ENCODE results near the gene MDN1. TPM values are rescaled to one million over a fixed set of nuclear protein-coding genes. Genes with fewer than 3 reads are reported as not detected.
A peak's percentile ranks its signal among the peaks of the same experiment; 100 is the strongest.

MDN1 gene
- total RNA-seq, 2 donors from 2014 or later: 85.4 to 145 TPM

GRCh38 chr6:89799756-89800155 lies 19.8 kb downstream of the MDN1 start:
- H3K27ac ChIP-seq (ENCODE audit: low read depth, low read length): no peak overlapping the region
- H3K4me1 Mint-ChIP-seq: peaks cover 18% of the 10 kb centered on the region

GRCh38 chr6:89799096-89799495 lies 20.5 kb downstream of the MDN1 start:
- H3K27ac Mint-ChIP-seq: peak overlapping the region; percentile 92
- H3K27ac ChIP-seq (ENCODE audit: low read depth, low read length): no peak overlapping the region
- 85 to 93% methylated on average over 7 to 8 of the region's 8 CpGs for WGBS, 2 experiments (ENCODE audit: insufficient coverage in 1 of 2, insufficient read length in 1 of 2)

More at GRCh38 chr6:89799756-89800155, 19.8 kb downstream of the MDN1 start:
- peaks cover 59% of the 10 kb centered on the region for H3K36me3 ChIP-seq (ENCODE audit: control insufficient read depth, insufficient read depth, low read length)
- Mint-ChIP-seq H3K27me3 (ENCODE audit: insufficient read depth) (no peaks in the 10 kb centered on the region), H3K36me3 (ENCODE audit: low read depth) (peaks cover 68% of the 10 kb centered on the region), H3K4me3 (no peak overlapping the region), H3K9me3 (no peaks in the 10 kb centered on the region), H3K27ac (peak overlapping the region; percentile 92)
- WGBS, 2 experiments (ENCODE audit: insufficient coverage in 1 of 2, insufficient read length in 1 of 2): 53% methylated on average over 2 of the region's 2 CpGs; no CpG with 5 or more reads in 1 of the 2 experiments
- no peak overlapping the region for H3K9ac ChIP-seq (ENCODE audit: extremely low read depth, low read length, poor library complexity, severe bottlenecking)
- H3K4me1 ChIP-seq (ENCODE audit: control insufficient read depth, insufficient read depth, low read length): no peaks in the 10 kb centered on the region
- H3K9me3 ChIP-seq (ENCODE audit: control insufficient read depth, low read length): no peaks in the 10 kb centered on the region
- no peaks in the 10 kb centered on the region for H3K27me3 ChIP-seq (ENCODE audit: control insufficient read depth, insufficient read depth, low read length, poor library complexity, severe bottlenecking)
- TF ChIP-seq CTCF (conservative IDR thresholded peaks at IDR 0.05): no peak
- DNase-seq: peak; percentile 69
- H3K4me3 ChIP-seq (ENCODE audit: low read length): no peak overlapping the region

GRCh38 chr6:89797317-89797716 lies 22.3 kb downstream of the MDN1 start:
- H3K4me1 Mint-ChIP-seq: peaks cover 22% of the 10 kb centered on the region
- Histone ChIP-seq H3K36me3 (ENCODE audit: control insufficient read depth, insufficient read depth, low read length) (peaks cover 67% of the 10 kb centered on the region), H3K4me1 (ENCODE audit: control insufficient read depth, insufficient read depth, low read length) (no peaks in the 10 kb centered on the region), H3K27me3 (ENCODE audit: control insufficient read depth, insufficient read depth, low read length, poor library complexity, severe bottlenecking) (no peaks in the 10 kb centered on the region), H3K9ac (ENCODE audit: extremely low read depth, low read length, poor library complexity, severe bottlenecking) (no peak overlapping the region), H3K4me3 (ENCODE audit: low read length) (no peak overlapping the region), H3K9me3 (ENCODE audit: control insufficient read depth, low read length) (no peaks in the 10 kb centered on the region), H3K27ac (ENCODE audit: low read depth, low read length) (no peak overlapping the region)
- WGBS, 2 experiments (ENCODE audit: insufficient coverage in 1 of 2, insufficient read length in 1 of 2): 78 to 83% methylated on average over 2 to 5 of the region's 7 CpGs
- H3K4me3 Mint-ChIP-seq: no peak overlapping the region
- no peak for TF ChIP-seq CTCF (conservative IDR thresholded peaks at IDR 0.05)
- H3K27ac Mint-ChIP-seq: no peak overlapping the region
- no peaks in the 10 kb centered on the region for H3K9me3 Mint-ChIP-seq
- DNase-seq: no peak
- peaks cover 76% of the 10 kb centered on the region for H3K36me3 Mint-ChIP-seq (ENCODE audit: low read depth)
- no peaks in the 10 kb centered on the region for H3K27me3 Mint-ChIP-seq (ENCODE audit: insufficient read depth)

More at GRCh38 chr6:89799096-89799495, 20.5 kb downstream of the MDN1 start:
- H3K27me3 ChIP-seq (ENCODE audit: control insufficient read depth, insufficient read depth, low read length, poor library complexity, severe bottlenecking): no peaks in the 10 kb centered on the region
- H3K4me3 ChIP-seq (ENCODE audit: low read length): no peak overlapping the region
- Mint-ChIP-seq H3K4me3 (no peak overlapping the region), H3K27me3 (ENCODE audit: insufficient read depth) (no peaks in the 10 kb centered on the region), H3K4me1 (peaks cover 18% of the 10 kb centered on the region), H3K9me3 (no peaks in the 10 kb centered on the region), H3K36me3 (ENCODE audit: low read depth) (peaks cover 71% of the 10 kb centered on the region)
- DNase-seq: no peak
- TF ChIP-seq CTCF (conservative IDR thresholded peaks at IDR 0.05): no peak
- no peak overlapping the region for H3K9ac ChIP-seq (ENCODE audit: extremely low read depth, low read length, poor library complexity, severe bottlenecking)
- no peaks in the 10 kb centered on the region for H3K9me3 ChIP-seq (ENCODE audit: control insufficient read depth, low read length)
- no peaks in the 10 kb centered on the region for H3K4me1 ChIP-seq (ENCODE audit: control insufficient read depth, insufficient read depth, low read length)
- H3K36me3 ChIP-seq (ENCODE audit: control insufficient read depth, insufficient read depth, low read length): peaks cover 63% of the 10 kb centered on the region
